Lung (tissue), 12 donors: ENCODE data around the gene SLCO2A1. TPM values are rescaled to one million over a fixed set of nuclear protein-coding genes. Genes with fewer than 3 reads are reported as not detected.

Source experiments
- ATAC-seq: fragments of 200-7000 bp; cut with Tn5 transposase; one replicate; pipeline ENCODE4 v1.9.1; 2020; ENCODE audit warnings: moderate number of reproducible peaks; ENCODE audit not compliant: insufficient read depth, low FRiP score
- DNase-seq, 3 donors: peaks; one replicate each; pipeline ENCODE4 v3.0.0-alpha.2; 2013 to 2017
- H3K27ac ChIP-seq, 2 donors: one replicate each; pipeline ENCODE4 v1.5.1; 2013; ENCODE audit warnings: mild to moderate bottlenecking in 2 of 2, moderate library complexity in 2 of 2, control low read depth in 1 of 2, inconsistent platforms in 1 of 2, low read depth in 1 of 2, low read length in 1 of 2
- H3K27me3 ChIP-seq, 3 donors: one replicate each; pipeline ENCODE4 v1.5.1; 2013; ENCODE audit warnings: low read length in 2 of 3; ENCODE audit not compliant: control insufficient read depth in 3 of 3, insufficient read depth in 3 of 3
- H3K36me3 ChIP-seq, 4 donors: one replicate each; pipeline ENCODE4 v1.5.1; 2013; ENCODE audit warnings: low read length in 4 of 4, mild to moderate bottlenecking in 1 of 4, moderate library complexity in 1 of 4; ENCODE audit not compliant: control insufficient read depth in 4 of 4, insufficient read depth in 4 of 4
- H3K4me1 ChIP-seq, 5 donors: one replicate each; pipeline ENCODE4 v1.5.1; 2013; ENCODE audit warnings: low read length in 5 of 5, mild to moderate bottlenecking in 2 of 5, moderate library complexity in 1 of 5; ENCODE audit not compliant: control insufficient read depth in 5 of 5, insufficient read depth in 5 of 5
- H3K4me3 ChIP-seq: one replicate; pipeline ENCODE4 v1.5.1; 2013; ENCODE audit warnings: mild to moderate bottlenecking, control low read depth, moderate library complexity
- H3K9ac ChIP-seq, 2 donors: one replicate each; pipeline ENCODE4 v1.5.1; 2013; ENCODE audit warnings: low read length in 2 of 2, control low read depth in 1 of 2; ENCODE audit not compliant: insufficient read depth in 1 of 2
- H3K9me3 ChIP-seq, 4 donors: one replicate each; pipeline ENCODE4 v1.5.1; 2013; ENCODE audit warnings: low read length in 3 of 4, mild to moderate bottlenecking in 1 of 4, moderate library complexity in 1 of 4; ENCODE audit not compliant: control insufficient read depth in 4 of 4, insufficient read depth in 3 of 4
- CTCF ChIP-seq: IDR thresholded peaks from 2 replicates; pipeline ENCODE4 v1.5.1; 2012; ENCODE audit warnings: mild to moderate bottlenecking; ENCODE audit errors: control extremely low read depth, extremely low read depth
- WGBS, 2 donors: extraction: QIAGEN DNeasy Blood & Tissue Kit; methylation state at CpG; one replicate each; pipeline ENCODE4 v1.1.7; 2013; 5-methylcytosine and 5-hydroxymethylcytosine counted together
- polyA plus RNA-seq, 2 donors: library from polyadenylated mRNA; stranded (reverse); fragments of 200-250 nt; gene quantifications; one replicate each; pipeline ENCODE4 v1.2.1, GENCODE V29; 2013
- total RNA-seq, 2 donors: library from RNA; depleted of rRNA in 1 of 2; stranded (reverse); fragments of >200 nt in 1 of 2; gene quantifications; one replicate each; pipeline ENCODE4 v1.2.1, GENCODE V29; 2014 to 2021
- donor health status: control.
- donor health status: control.
- donor health status: Bipolar disorder and iron deficiency.
- donor health status: healthy.
- donor health status: DM: yes; HTN: yes; CAD: no.

The SLCO2A1 gene
- total and polyA plus RNA-seq, 4 donors = 27.2 to 131 (median 42.7) TPM

- DNase-seq = no peak
- no peak for ATAC-seq
- no peak overlapping the region for H3K9ac ChIP-seq
- H3K9me3 ChIP-seq = peaks cover 0 to 2% (median 0%) of the 10 kb centered on the region in 4 donors
- H3K27me3 ChIP-seq = no peaks in the 10 kb centered on the region
- no peak overlapping the region for H3K4me3 ChIP-seq
- H3K4me1 ChIP-seq = peaks cover 0 to 51% (median 23%) of the 10 kb centered on the region in 5 donors
- 73 to 85% methylated on average over 2 of the region's 2 CpGs for WGBS, 2 donors
- no peak for TF ChIP-seq CTCF
- H3K36me3 ChIP-seq = peaks cover 0 to 4% (median 0%) of the 10 kb centered on the region in 4 donors
- peak overlapping the region in 1 of 2 donors; percentile 33 for H3K27ac ChIP-seq
These were observed 86.6 kb downstream of the SLCO2A1 start for GRCh38 chr3:133943031-133943535.

GRCh38 chr3:133941415-133941821 is 88.3 kb downstream of the SLCO2A1 start:
- H3K27ac ChIP-seq = no peak overlapping the region
- peak; percentile 80 to 91 (median 83) for DNase-seq

GRCh38 chr3:133940536-133940935 is 89.2 kb downstream of the SLCO2A1 start:
- no peak overlapping the region for H3K27ac ChIP-seq
- H3K9me3 ChIP-seq = peaks cover 0 to 4% (median 0%) of the 10 kb centered on the region in 4 donors
- TF ChIP-seq CTCF = no peak
- no peak overlapping the region for H3K4me3 ChIP-seq
- peaks cover 0 to 5% (median 0%) of the 10 kb centered on the region in 4 donors for H3K36me3 ChIP-seq
- 86 to 94% methylated on average over 10 of the region's 10 CpGs for WGBS, 2 donors
- DNase-seq (no peak), ATAC-seq (no peak)
- H3K4me1 ChIP-seq = peaks cover 0 to 43% (median 20%) of the 10 kb centered on the region in 5 donors
- H3K27me3 ChIP-seq = no peaks in the 10 kb centered on the region
- H3K9ac ChIP-seq = no peak overlapping the region

More at GRCh38 chr3:133941415-133941821, 88.3 kb downstream of the SLCO2A1 start:
- TF ChIP-seq CTCF = no peak
- Histone ChIP-seq H3K9ac (no peak overlapping the region), H3K4me3 (no peak overlapping the region), H3K4me1 (peaks cover 0 to 51% (median 22%) of the 10 kb centered on the region in 5 donors), H3K36me3 (peaks cover 0 to 4% (median 0%) of the 10 kb centered on the region in 4 donors), H3K9me3 (peaks cover 0 to 2% (median 0%) of the 10 kb centered on the region in 4 donors), H3K27me3 (no peaks in the 10 kb centered on the region)
- ATAC-seq = no peak
- WGBS, 2 donors = 73 to 75% methylated on average over 5 to 7 of the region's 7 CpGs

GRCh38 chr3:133939463-133939835 is 90.3 kb downstream of the SLCO2A1 start:
- no peak for DNase-seq
- no peak for TF ChIP-seq CTCF
- H3K4me3 ChIP-seq = no peak overlapping the region
- ATAC-seq = no peak
- peaks cover 0 to 2% (median 0%) of the 10 kb centered on the region in 4 donors for H3K9me3 ChIP-seq
- no peak overlapping the region for H3K9ac ChIP-seq
- WGBS, 2 donors = 84 to 88% methylated on average over 1 of the region's 1 CpG
- H3K27ac ChIP-seq = no peak overlapping the region
- peaks cover 0 to 7% (median 0%) of the 10 kb centered on the region in 4 donors for H3K36me3 ChIP-seq
- H3K27me3 ChIP-seq = no peaks in the 10 kb centered on the region
- peaks cover 0 to 32% (median 12%) of the 10 kb centered on the region in 5 donors for H3K4me1 ChIP-seq
